HepG2 (cell line): ENCODE data around the gene SVOP. TPM values are rescaled to one million over a fixed set of nuclear protein-coding genes. Genes with fewer than 3 reads are reported as not detected.

Experiments used
- DRAP1 ChIP-seq: IDR thresholded peaks from 2 replicates; pipeline ENCODE4 v1.6.1; 2016; ENCODE audit warnings: missing genetic modification reagents, missing compliant biosample characterization
- FLYWCH1 ChIP-seq: sonication (generic); formaldehyde crosslinking; IDR thresholded peaks from 2 replicates; pipeline ENCODE4 v1.8.1; 2023; ENCODE audit warnings: mild to moderate bottlenecking, missing genetic modification reagents
- GTF3A ChIP-seq: sonication (generic); formaldehyde crosslinking; conservative IDR thresholded peaks from 2 replicates; pipeline ENCODE4 v1.4.0; 2020; ENCODE audit warnings: mild to moderate bottlenecking, missing genetic modification reagents
- HBP1 ChIP-seq: IDR thresholded peaks from 2 replicates; pipeline ENCODE4 v1.6.1; 2016; ENCODE audit warnings: low read depth, control low read depth
- HMG20A ChIP-seq: IDR thresholded peaks from 2 replicates; pipeline ENCODE4 v1.6.1; 2016; ENCODE audit warnings: borderline replicate concordance
- HMGA1 ChIP-seq: sonication (generic); formaldehyde crosslinking; conservative IDR thresholded peaks from 2 replicates; pipeline ENCODE4 v1.4.0; 2020; ENCODE audit warnings: missing genetic modification reagents
- HMGXB3 ChIP-seq: sonication (generic); formaldehyde crosslinking; IDR thresholded peaks from 2 replicates; pipeline ENCODE4 v1.4.0; 2020; ENCODE audit warnings: missing genetic modification reagents, borderline replicate concordance
- KLF12 ChIP-seq: sonication (generic); formaldehyde crosslinking; IDR thresholded peaks from 2 replicates; pipeline ENCODE4 v1.4.0; 2020; ENCODE audit warnings: missing genetic modification reagents, borderline replicate concordance
- KLF15 ChIP-seq: sonication (generic); formaldehyde crosslinking; IDR thresholded peaks from 2 replicates; pipeline ENCODE4 v1.8.1; 2023; ENCODE audit warnings: borderline replicate concordance, mild to moderate bottlenecking, inconsistent platforms, missing genetic modification reagents, mixed read lengths
- KLF6 ChIP-seq: IDR thresholded peaks from 2 replicates; pipeline ENCODE4 v1.8.0; 2016; ENCODE audit warnings: missing biosample characterization, missing genetic modification reagents
- MEIS2 ChIP-seq: sonication (generic); formaldehyde crosslinking; IDR thresholded peaks from 2 replicates; pipeline ENCODE4 v1.9.0; 2021; ENCODE audit warnings: mild to moderate bottlenecking, missing genetic modification reagents
- NR2F6 ChIP-seq, 2 experiments: IDR thresholded peaks; 2 replicates each; pipeline ENCODE4 v1.6.1; 2016; ENCODE audit warnings: antibody characterized with exemption in 1 of 2, mild to moderate bottlenecking in 1 of 2
- PHF20 ChIP-seq: sonication (generic); formaldehyde crosslinking; IDR thresholded peaks from 2 replicates; pipeline ENCODE4 v1.5.0; 2020; ENCODE audit warnings: mild to moderate bottlenecking, missing genetic modification reagents
- SSRP1 ChIP-seq: IDR thresholded peaks from 2 replicates; pipeline ENCODE4 v1.6.1; 2016; ENCODE audit warnings: control low read depth
- TBX2 ChIP-seq: sonication (generic); formaldehyde crosslinking; IDR thresholded peaks from 2 replicates; pipeline ENCODE4 v1.5.0; 2020; ENCODE audit warnings: missing genetic modification reagents, mild to moderate bottlenecking, borderline replicate concordance
- TOE1 ChIP-seq: sonication (generic); formaldehyde crosslinking; IDR thresholded peaks from 2 replicates; pipeline ENCODE4 v1.4.0; 2020; ENCODE audit warnings: mild to moderate bottlenecking, missing genetic modification reagents
- ZNF24 ChIP-seq: fragments of 450-650 bp; IDR thresholded peaks from 2 replicates; pipeline ENCODE4 v1.6.1; 2017; ENCODE audit warnings: antibody characterized with exemption, mild to moderate bottlenecking
- ZNF260 ChIP-seq: sonication (generic); formaldehyde crosslinking; IDR thresholded peaks from 2 replicates; pipeline ENCODE4 v1.4.0; 2020; ENCODE audit warnings: missing genetic modification reagents, low read depth, mild to moderate bottlenecking, borderline replicate concordance
- ZNF263 ChIP-seq: sonication (generic); formaldehyde crosslinking; IDR thresholded peaks from 2 replicates; pipeline ENCODE4 v1.4.0; 2020; ENCODE audit warnings: missing genetic modification reagents
- ZNF547 ChIP-seq: sonication (generic); formaldehyde crosslinking; IDR thresholded peaks from 2 replicates; pipeline ENCODE4 v1.5.1; 2020; ENCODE audit warnings: mild to moderate bottlenecking, missing genetic modification reagents
- ZNF597 ChIP-seq: sonication (generic); formaldehyde crosslinking; IDR thresholded peaks from 2 replicates; pipeline ENCODE4 v1.5.0; 2020; ENCODE audit warnings: missing genetic modification reagents
- ZNF660 ChIP-seq: sonication (generic); formaldehyde crosslinking; IDR thresholded peaks from 2 replicates; pipeline ENCODE4 v1.5.1; 2020; ENCODE audit warnings: mild to moderate bottlenecking, low read depth, missing genetic modification reagents, borderline replicate concordance
- ZNF784 ChIP-seq: sonication (generic); formaldehyde crosslinking; IDR thresholded peaks from 2 replicates; pipeline ENCODE4 v1.5.1; 2020; ENCODE audit warnings: missing genetic modification reagents, mild to moderate bottlenecking, borderline replicate concordance
- polyA plus RNA-seq, 8 experiments: library from polyadenylated mRNA; depleted of rRNA in 3 of 8; stranded (reverse) in 7 of 8; unstranded in 1 of 8; fragments of >200 nt; fragmentation: Illumina TruSeq in 4 of 8; extraction: Trizol in 4 of 8; gene quantifications; 2 replicates each; pipeline versions ENCODE4 v1.2.1 to v1.2.3, GENCODE V29; 2011 to 2016; ENCODE audit warnings: low read depth in 4 of 8, missing spikeins in 1 of 8, mixed read lengths in 1 of 8; ENCODE audit not compliant: insufficient read depth in 1 of 8
- total RNA-seq, 5 experiments: library from RNA; depleted of rRNA; stranded (reverse); fragments of >200 nt; fragmentation: Illumina TruSeq; extraction: Trizol; gene quantifications; 2 replicates each; pipeline ENCODE4 v1.2.3, GENCODE V29; 2016; ENCODE audit warnings: low read depth in 1 of 5

The SVOP gene
- total and polyA plus RNA-seq, 2 of the 13 experiments (the other 11 are each of a cell fraction or from before 2014, with no cell fraction given), result not detected

GRCh38 chr12:109020796-109021380, at the start of gene SVOP (continued):
- TF ChIP-seq DRAP1 (CRISPR knock-in tag) (peak; percentile 62; the same call in 1 of the 2 replicates), TOE1 (peak; percentile 83; the same call in 1 of the 2 replicates), ZNF660 (CRISPR knock-in tag) (no peak), GTF3A (CRISPR knock-in tag) (no peak), KLF6 (CRISPR knock-in tag) (peak; percentile 98), ZNF24 (no peak), HMGXB3 (CRISPR knock-in tag) (peak; percentile 89), SSRP1 (CRISPR knock-in tag) (no peak), ZNF260 (CRISPR knock-in tag) (no peak), ZNF597 (no peak), ZNF547 (CRISPR knock-in tag) (peak; percentile 84), FLYWCH1 (CRISPR knock-in tag) (no peak), TBX2 (peak; percentile 32; the same call in 1 of the 2 replicates), PHF20 (peak; percentile 44; the same call in 1 of the 2 replicates), HMG20A (CRISPR knock-in tag) (no peak), HMGA1 (no peak), ZNF263 (CRISPR knock-in tag) (peak; percentile 79), HBP1 (CRISPR knock-in tag) (peak; percentile 93), KLF15 (CRISPR knock-in tag) (peak; percentile 85; the same call in 1 of the 2 replicates), MEIS2 (CRISPR knock-in tag) (peak; percentile 90; the same call in 1 of the 2 replicates), NR2F6 (IDR thresholded peaks at IDR 0.05) (no peak), NR2F6 (CRISPR knock-in tag; IDR thresholded peaks at IDR 0.05) (0 out of 2 replicates have a peak, but pooled peaks have one; percentile 33), KLF12 (CRISPR knock-in tag) (peak; percentile 80; the same call in 1 of the 2 replicates), ZNF784 (CRISPR knock-in tag) (no peak)
